HG03159 (cell line): Measurements from ENCODE around the gene RRP1.
"Not testable (repeated sequence)": the region's sequence is repeated elsewhere in the genome, so short reads cannot be mapped to it uniquely, and the experiment has no call there.

ENCODE experiments used
- ATAC-seq: cut with Tn5 transposase; IDR thresholded peaks from one replicate; pipeline ENCODE4 v1.9.1; 2021; ENCODE audit warnings: mild to moderate bottlenecking, moderate library complexity; ENCODE audit not compliant: unreplicated experiment

Gene RRP1

GRCh38 chr21:43815107-43815613 lies 25.8 kb downstream of the RRP1 start:
- no peak for ATAC-seq

GRCh38 chr21:43815991-43816390 lies 26.6 kb downstream of the RRP1 start:
- ATAC-seq = no peak

DNA sequence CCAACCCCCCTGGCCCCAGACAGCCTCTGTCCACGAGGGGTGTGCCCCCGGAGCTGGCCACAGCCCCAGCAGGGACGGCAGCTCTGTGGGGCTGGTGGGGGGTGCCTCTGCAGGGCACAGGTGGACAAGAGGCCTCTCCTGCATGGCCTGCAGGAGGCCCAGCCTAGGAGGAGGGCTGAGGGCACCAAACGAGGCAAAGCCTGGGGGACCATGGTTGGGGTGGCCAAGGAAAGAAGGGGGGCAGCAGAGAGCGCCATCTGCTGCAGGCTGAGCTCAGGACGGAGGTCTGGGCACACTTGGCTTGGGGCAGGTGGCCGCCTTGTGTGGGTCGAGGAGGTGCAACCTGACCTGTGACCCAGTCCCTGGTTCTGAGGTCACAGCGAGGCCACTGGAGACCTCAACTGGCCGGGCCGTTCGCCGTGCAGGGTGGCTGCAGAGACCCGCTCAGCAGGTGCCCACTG lies 27.3 kb downstream of the RRP1 start:
- ATAC-seq = no peak

DNA sequence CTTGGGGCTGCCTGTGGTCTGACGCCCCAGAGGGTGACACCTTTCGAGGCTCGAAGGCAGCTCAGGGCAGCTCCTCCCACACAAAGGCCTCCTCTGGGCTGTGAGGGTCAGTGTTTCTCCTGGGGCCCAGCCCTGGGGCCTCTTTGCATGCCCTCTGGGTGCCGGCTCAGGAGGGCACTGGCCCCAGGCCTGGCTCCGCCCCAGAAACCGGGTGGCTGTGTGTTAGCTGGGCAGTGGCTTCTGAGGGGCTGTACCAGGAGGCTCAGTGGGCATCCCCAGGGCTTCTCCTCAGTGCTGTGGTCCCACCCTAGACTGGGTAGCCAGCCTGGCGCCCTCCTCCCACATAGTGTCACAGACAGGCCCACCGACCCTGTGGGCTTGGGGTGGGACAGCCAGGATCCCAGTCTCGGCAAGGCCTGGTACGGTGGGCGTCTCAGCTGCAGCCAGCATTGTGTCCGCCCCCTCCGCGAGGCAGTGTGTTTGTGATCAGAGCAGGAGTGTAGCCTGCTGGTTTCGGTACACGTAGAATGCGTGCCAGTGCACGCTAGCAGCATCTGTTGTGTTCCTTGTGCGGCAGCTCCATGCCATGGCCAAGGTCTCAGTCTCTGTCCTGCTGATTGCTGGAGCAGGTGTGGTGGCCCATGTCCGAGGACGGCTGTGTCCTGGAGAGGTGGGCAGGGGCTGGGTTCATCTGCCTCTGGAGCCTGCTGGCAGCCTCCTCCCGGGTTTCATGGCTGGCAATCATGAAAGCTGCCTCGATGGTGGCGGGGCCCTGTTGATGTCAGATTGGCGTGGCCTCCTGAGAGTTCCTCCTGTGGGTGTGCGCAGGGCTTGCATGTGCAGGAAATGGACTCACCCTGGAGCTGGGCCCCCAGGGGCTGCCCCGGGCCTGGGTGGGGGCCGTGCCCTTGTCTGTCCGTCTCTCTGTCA lies 28.0 kb downstream of the RRP1 start:
- no peak for ATAC-seq

DNA sequence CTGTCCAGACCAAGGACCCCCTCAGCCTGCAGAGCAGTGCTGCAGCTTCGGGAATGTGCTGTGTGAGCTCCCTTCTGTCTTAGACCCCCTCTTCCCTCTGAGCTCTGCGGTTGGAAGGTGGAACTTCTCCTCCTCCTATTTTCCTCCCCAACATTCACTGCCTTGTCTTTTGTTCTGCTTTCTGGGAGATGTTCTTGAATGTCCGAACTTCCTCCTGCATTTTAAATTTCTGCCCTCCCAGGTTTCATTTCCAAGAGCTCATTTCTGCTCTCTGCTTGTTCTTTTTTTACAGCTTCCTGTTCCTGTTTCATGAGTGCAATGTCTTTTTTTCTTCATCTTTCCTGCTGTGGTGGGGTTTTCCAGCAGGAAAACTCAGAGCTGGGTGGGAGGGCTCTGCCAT lies 29.3 kb downstream of the RRP1 start:
- ATAC-seq = no peak

GRCh38 chr21:43819511-43820405 lies 30.4 kb downstream of the RRP1 start:
- ATAC-seq = no peak

GRCh38 chr21:43820466-43820865 lies 31.1 kb downstream of the RRP1 start:
- ATAC-seq = no peak

- not testable (repeated sequence) for ATAC-seq
Measured at GRCh38 chr21:43822166-43822565, 32.8 kb downstream of the RRP1 start.

DNA sequence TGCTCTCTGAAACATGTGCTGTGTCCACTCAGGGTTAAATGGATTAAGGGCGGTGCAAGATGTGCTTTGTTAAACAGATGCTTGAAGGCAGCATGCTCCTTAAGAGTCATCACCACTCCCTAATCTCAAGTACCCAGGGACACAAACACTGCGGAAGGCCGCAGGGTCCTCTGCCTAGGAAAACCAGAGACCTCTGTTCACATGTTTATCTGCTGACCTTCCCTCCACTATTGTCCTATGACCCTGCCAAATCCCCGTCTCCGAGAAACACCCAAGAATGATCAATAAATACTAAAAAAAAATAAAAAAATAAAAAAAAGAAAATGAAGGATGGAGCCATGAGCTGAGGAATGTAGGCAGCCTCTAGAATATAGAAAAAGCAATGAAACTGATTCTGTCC lies 33.4 kb downstream of the RRP1 start:
- not testable (repeated sequence) for ATAC-seq

GRCh38 chr21:43824333-43825241 lies 35.2 kb downstream of the RRP1 start:
- ATAC-seq = no peak

- ATAC-seq = no peak
Measured at GRCh38 chr21:43825242-43825935, 36.0 kb downstream of the RRP1 start.

- ATAC-seq = no peak
Measured at GRCh38 chr21:43825936-43826622, 36.7 kb downstream of the RRP1 start.

DNA sequence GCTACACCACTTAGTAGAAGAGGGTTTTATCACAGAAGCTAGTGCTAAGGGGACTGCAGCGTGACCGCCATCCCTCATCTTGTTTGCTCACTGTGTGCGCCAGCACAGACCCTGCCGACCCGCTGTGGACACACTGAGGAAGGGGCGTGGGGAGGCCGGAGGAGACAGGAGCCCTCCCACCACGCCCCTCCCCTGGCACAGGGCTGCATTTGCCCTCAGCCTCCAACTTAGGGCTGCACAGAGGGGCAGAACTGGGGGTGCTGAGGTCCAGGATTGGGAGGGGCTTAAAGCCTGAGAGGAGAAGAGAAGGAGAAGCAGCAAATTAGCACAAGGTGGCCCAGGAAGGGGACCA lies 37.2 kb downstream of the RRP1 start:
- ATAC-seq = no peak

- no peak for ATAC-seq
Measured at GRCh38 chr21:43827015-43827611, 37.7 kb downstream of the RRP1 start.

DNA sequence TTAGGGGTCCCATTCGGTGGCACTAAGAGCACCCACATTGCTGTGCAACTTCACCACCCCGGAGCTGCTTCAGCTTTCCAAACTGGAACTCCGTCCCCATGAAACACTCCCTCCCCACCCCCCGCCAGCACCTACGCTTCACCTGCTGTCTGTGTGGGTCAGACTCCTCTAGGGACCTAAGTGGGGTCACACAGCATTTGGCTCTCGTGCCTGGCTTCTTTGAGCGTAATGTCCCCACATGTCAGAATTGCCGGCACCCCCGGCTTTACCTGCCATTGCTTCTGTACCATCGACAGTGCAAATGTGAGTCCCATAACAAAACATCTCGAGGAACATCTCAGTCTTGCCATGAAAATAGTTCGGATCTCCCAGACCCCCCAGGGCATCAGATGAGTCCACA lies 39.8 kb downstream of the RRP1 start:
- no peak for ATAC-seq

DNA sequence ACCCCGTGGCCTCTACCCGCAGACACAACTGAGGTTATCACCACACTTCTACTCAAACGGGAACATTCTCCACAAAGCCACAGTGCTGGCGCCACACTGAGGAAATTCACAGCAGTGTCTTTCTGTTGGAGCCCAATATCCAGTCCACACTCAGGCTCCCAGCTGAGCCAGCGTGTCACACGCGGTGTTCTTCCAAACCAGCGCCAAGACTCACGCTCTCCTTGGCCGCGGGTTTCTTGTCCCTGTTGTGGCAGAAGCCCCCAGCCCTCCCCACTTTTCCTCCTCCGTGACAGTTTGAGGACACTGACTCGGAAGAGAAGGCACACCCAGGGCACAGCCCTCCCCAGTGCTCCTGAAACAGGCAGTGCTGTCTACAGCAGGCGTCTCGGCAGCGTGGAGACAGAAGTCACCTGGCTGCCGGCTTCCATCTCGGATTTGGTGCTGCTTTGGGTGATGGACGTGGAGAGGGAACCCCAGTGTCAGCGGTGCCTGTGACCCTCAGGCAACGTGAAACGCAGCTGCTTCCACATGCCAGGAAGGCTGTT lies 40.3 kb downstream of the RRP1 start:
- no peak for ATAC-seq

GRCh38 chr21:43832158-43832550 lies 42.8 kb downstream of the RRP1 start:
- ATAC-seq = no peak

GRCh38 chr21:43832648-43833047 lies 43.3 kb downstream of the RRP1 start:
- no peak for ATAC-seq
